Adrenal gland (tissue), 5 donors: ENCODE results near the gene MAML3.

ENCODE experiments used
- POLR2A ChIP-seq, 2 donors: fragments of 450-650 bp; IDR thresholded peaks; one replicate each; pipeline ENCODE4 v1.6.1; 2017; ENCODE audit warnings: antibody characterized with exemption in 2 of 2, mild to moderate bottlenecking in 2 of 2, moderate library complexity in 1 of 2
- TF ChIP-seq, protein P1 (sequence below), 6 experiments: fragments of 450-650 bp in 4 of 6; fragments of 200-600 bp in 2 of 6; sonication (generic) in 1 of 6; IDR thresholded peaks; 1 replicate in 5 of 6; 2 replicates in 1 of 6; pipeline versions ENCODE4 v1.5.1 to v1.8.0; 2016 to 2021; ENCODE audit warnings: antibody characterized with exemption in 6 of 6, mild to moderate bottlenecking in 2 of 6, moderate library complexity in 1 of 6
- donor health status: DM: no; HTN: no; CAD: no.

DNA sequence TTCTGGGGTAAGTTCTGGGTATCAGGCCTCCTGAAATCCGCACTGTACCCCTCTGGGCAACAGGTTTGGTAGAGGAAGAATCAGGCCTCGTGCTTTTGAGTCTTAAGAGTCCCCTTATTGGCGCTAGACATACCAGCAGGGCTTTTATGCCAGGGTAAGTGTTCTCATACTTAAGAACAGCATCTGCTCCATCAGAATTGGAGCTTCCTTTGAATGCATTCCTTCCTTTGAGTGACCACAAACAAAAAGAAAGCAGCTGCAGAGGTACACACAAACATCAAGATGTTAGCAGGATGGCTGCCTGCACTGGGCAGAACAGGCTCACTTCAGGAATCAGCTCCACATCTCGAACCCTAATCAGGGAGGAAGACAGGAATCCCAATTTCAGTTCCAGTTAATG is 331.6 kb downstream of the MAML3 start:
- no peak for TF ChIP-seq POLR2A (IDR thresholded peaks at IDR 0.05)
- TF ChIP-seq, protein P1, sequence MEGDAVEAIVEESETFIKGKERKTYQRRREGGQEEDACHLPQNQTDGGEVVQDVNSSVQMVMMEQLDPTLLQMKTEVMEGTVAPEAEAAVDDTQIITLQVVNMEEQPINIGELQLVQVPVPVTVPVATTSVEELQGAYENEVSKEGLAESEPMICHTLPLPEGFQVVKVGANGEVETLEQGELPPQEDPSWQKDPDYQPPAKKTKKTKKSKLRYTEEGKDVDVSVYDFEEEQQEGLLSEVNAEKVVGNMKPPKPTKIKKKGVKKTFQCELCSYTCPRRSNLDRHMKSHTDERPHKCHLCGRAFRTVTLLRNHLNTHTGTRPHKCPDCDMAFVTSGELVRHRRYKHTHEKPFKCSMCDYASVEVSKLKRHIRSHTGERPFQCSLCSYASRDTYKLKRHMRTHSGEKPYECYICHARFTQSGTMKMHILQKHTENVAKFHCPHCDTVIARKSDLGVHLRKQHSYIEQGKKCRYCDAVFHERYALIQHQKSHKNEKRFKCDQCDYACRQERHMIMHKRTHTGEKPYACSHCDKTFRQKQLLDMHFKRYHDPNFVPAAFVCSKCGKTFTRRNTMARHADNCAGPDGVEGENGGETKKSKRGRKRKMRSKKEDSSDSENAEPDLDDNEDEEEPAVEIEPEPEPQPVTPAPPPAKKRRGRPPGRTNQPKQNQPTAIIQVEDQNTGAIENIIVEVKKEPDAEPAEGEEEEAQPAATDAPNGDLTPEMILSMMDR (IDR thresholded peaks at IDR 0.05), result no peak
